ENCODE measurements around the gene UBALD1. TPM values are rescaled to one million over a fixed set of nuclear protein-coding genes. Genes with fewer than 3 reads are reported as not detected.

UBALD1 gene
- total and polyA plus RNA-seq, 2 donors (not counting 1 experiment from before 2014, with no cell fraction given) = 25.6 to 31.7 TPM

- H3K27me3 Mint-ChIP-seq = no peaks in the 10 kb centered on the region
These were observed 45.0 kb upstream of the UBALD1 start for GRCh38 chr16:4659363-4660353.

More at GRCh38 chr16:4659363-4660353, 45.0 kb upstream of the UBALD1 start:
- peaks cover 8 to 26% of the 10 kb centered on the region in 2 donors for H3K4me1 ChIP-seq (ENCODE audit: control insufficient read depth in 2 of 2, insufficient read depth in 2 of 2, low read length in 2 of 2)
- peaks cover 0 to 34% of the 10 kb centered on the region in 2 experiments for H3K36me3 ChIP-seq (replicated peaks in 1 of 2; ENCODE audit: control extremely low read depth in 1 of 2, control insufficient read depth in 1 of 2, extremely low read depth in 1 of 2, insufficient read depth in 2 of 2, low read length in 1 of 2)
- no peak overlapping the region for H3K27ac ChIP-seq (ENCODE audit: low read length in 2 of 2)
- Mint-ChIP-seq H3K4me1 (peaks cover 13% of the 10 kb centered on the region), H3K27ac (no peak overlapping the region), H3K4me3 (no peak overlapping the region), H3K9me3 (ENCODE audit: insufficient read depth) (no peaks in the 10 kb centered on the region)
- no peaks in the 10 kb centered on the region for H3K27me3 ChIP-seq (replicated peaks in 1 of 4; ENCODE audit: control extremely low read depth in 1 of 4, control insufficient read depth in 3 of 4, insufficient read depth in 4 of 4, low read length in 3 of 4)
- H3K9ac ChIP-seq (ENCODE audit: low read length) = no peak overlapping the region
- intact Hi-C loops (cut with micrococcal nuclease) = no loop called here
- DNase-seq (no peak), ATAC-seq (ENCODE audit: low read depth) (no peak)
- peaks cover 31% of the 10 kb centered on the region for H4K20me1 ChIP-seq (ENCODE audit: control insufficient read depth, insufficient read depth, low read length, poor library complexity, severe bottlenecking)
- no peak overlapping the region for H2AFZ ChIP-seq (ENCODE audit: insufficient read depth, low read depth, low read length, poor library complexity, severe bottlenecking)
- peaks cover 8% of the 10 kb centered on the region for H3K79me2 ChIP-seq (ENCODE audit: control insufficient read depth, insufficient read depth, low read length)
- CTCF ChIA-PET = no interaction called here
- WGBS (ENCODE audit: insufficient coverage) = 97% methylated on average over 27 of the region's 29 CpGs
- POLR2A ChIA-PET = no interaction called here
- no peaks in the 10 kb centered on the region for H3K9me3 ChIP-seq (ENCODE audit: control extremely low read depth in 1 of 3, control insufficient read depth in 2 of 3, insufficient read depth in 1 of 3, low read length in 2 of 3)
- TF ChIP-seq, protein P1, sequence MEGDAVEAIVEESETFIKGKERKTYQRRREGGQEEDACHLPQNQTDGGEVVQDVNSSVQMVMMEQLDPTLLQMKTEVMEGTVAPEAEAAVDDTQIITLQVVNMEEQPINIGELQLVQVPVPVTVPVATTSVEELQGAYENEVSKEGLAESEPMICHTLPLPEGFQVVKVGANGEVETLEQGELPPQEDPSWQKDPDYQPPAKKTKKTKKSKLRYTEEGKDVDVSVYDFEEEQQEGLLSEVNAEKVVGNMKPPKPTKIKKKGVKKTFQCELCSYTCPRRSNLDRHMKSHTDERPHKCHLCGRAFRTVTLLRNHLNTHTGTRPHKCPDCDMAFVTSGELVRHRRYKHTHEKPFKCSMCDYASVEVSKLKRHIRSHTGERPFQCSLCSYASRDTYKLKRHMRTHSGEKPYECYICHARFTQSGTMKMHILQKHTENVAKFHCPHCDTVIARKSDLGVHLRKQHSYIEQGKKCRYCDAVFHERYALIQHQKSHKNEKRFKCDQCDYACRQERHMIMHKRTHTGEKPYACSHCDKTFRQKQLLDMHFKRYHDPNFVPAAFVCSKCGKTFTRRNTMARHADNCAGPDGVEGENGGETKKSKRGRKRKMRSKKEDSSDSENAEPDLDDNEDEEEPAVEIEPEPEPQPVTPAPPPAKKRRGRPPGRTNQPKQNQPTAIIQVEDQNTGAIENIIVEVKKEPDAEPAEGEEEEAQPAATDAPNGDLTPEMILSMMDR (IDR thresholded peaks at IDR 0.05) = no peak
- no peak for TF ChIP-seq EZH2 (IDR thresholded peaks at IDR 0.05; ENCODE audit: borderline replicate concordance, insufficient read depth, low read depth, low read length, poor library complexity, severe bottlenecking)
- H3K4me3 ChIP-seq (ENCODE audit: control extremely low read depth in 1 of 5, extremely low read depth in 1 of 5, insufficient read depth in 1 of 5, low read depth in 2 of 5, low read length in 4 of 5) = no peak overlapping the region
- no peak overlapping the region for H3K4me2 ChIP-seq (replicated peaks; ENCODE audit: low read depth, low read length, poor library complexity, severe bottlenecking)
